ENCODE measurements around the gene ERBB4.

The ERBB4 gene

DNA sequence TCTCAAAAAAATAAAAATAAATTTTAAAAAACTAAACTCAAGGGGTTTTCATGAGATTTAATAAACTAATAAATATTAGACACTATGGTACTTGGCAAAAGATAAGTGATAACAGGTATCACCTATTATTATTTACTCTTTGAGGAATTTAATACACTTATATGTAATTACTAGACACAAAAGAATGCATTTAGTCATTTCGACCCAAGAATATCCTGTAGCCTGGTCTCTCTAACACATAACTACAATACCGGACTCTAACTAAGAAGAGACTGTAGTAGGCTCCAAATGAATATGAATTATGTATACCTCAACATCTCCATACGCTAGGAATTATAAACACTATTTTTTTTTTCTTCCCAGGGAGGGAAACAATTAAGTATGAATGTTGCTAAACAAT lies 1131.5 kb downstream of the ERBB4 start:
- H3K4me3 ChIP-seq (ENCODE audit: low read length) = no peak overlapping the region
- peak; percentile 53 for DNase-seq (ENCODE audit: low read depth)
- TF ChIP-seq, protein P1, sequence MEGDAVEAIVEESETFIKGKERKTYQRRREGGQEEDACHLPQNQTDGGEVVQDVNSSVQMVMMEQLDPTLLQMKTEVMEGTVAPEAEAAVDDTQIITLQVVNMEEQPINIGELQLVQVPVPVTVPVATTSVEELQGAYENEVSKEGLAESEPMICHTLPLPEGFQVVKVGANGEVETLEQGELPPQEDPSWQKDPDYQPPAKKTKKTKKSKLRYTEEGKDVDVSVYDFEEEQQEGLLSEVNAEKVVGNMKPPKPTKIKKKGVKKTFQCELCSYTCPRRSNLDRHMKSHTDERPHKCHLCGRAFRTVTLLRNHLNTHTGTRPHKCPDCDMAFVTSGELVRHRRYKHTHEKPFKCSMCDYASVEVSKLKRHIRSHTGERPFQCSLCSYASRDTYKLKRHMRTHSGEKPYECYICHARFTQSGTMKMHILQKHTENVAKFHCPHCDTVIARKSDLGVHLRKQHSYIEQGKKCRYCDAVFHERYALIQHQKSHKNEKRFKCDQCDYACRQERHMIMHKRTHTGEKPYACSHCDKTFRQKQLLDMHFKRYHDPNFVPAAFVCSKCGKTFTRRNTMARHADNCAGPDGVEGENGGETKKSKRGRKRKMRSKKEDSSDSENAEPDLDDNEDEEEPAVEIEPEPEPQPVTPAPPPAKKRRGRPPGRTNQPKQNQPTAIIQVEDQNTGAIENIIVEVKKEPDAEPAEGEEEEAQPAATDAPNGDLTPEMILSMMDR (IDR thresholded peaks at IDR 0.05; ENCODE audit: insufficient read depth, low read depth, low read length, missing control alignments) = no peak

DNA sequence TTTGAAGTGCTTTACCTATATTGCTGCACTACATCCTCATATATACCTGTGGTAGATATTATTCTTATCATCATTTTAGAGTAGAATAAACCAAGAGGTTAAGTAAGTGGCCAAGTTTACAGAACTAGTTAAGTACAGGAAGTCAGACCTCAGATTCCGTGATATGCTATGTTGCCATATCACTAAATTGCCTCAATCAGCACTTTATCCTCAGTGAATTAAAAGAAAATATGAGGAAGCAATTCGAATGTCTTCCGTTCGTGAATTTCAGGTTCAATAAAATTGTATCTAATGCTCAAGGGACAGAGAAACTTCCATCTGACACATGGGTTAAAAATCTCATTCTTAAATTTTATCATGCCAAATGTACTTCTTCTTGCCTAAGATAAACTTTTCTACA lies 1133.6 kb downstream of the ERBB4 start:
- no peak overlapping the region for H3K4me3 ChIP-seq (ENCODE audit: low read length)
- TF ChIP-seq, protein P1 (IDR thresholded peaks at IDR 0.05; ENCODE audit: insufficient read depth, low read depth, low read length, missing control alignments) = no peak
- no peak for DNase-seq (ENCODE audit: low read depth)

DNA sequence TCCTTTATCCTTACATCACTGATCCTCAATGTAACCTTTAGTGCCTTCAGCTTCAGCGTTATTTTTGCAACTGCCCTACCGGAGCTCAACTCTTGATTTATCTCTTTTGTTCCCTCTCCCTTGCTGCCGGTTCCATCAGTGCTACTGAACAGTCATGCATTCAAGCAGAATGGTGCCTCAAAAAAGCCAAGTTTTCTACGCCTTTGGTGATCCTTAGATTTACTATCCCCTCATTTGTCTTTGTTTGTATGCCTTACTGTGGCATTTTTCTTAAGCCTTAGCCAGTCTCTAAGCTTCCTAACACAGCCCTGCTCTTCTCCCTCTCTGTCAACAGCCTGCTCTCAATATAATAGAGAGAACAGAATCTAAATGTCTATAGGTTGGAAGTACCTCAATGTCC lies 1134.5 kb downstream of the ERBB4 start:
- no peak for DNase-seq (ENCODE audit: low read depth)
- TF ChIP-seq, protein P1 (IDR thresholded peaks at IDR 0.05; ENCODE audit: insufficient read depth, low read depth, low read length, missing control alignments) = no peak
- H3K4me3 ChIP-seq (ENCODE audit: low read length) = no peak overlapping the region

DNA sequence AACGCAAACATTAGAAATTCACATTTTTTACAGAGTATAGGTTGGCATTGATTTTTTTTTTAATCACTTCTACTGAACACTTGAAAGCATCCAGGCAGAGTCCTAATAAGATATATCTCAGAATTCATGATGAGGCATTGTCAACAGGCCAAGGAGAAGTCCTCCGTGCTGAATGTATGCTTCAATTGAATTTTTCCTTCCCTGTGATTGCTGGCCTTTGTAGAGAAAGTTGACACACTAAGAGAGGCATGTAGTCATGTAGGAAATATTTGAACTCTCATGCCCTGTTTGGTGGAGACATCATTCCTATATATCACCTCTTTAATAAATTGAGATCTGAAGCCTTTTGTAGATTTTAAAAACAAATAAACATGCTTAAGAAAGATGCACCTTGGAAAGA lies 1137.3 kb downstream of the ERBB4 start:
- TF ChIP-seq, protein P1 (IDR thresholded peaks at IDR 0.05; ENCODE audit: insufficient read depth, low read depth, low read length, missing control alignments) = no peak
- no peak overlapping the region for H3K4me3 ChIP-seq (ENCODE audit: low read length)
- peak; percentile 49 for DNase-seq (ENCODE audit: low read depth)

DNA sequence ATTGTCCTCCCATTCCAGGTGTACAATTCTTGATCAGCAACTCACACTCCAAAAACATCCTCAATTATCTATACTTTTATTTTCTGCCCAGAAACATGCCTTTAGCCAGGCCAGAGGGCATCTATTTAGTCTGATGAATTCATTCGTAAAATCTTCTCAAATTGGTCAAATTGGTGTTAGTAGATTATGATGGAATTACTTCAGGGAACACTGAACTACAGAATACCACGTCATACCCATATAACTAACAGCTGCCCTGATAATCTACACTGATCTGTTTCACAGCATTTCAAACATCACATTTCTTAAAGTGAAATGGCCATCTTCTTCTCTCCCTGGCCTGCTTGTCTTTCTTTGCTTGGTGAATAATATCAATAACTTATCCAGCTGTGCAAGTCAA lies 1140.8 kb downstream of the ERBB4 start:
- TF ChIP-seq, protein P1 (IDR thresholded peaks at IDR 0.05; ENCODE audit: insufficient read depth, low read depth, low read length, missing control alignments) = no peak
- DNase-seq (ENCODE audit: low read depth) = no peak
- no peak overlapping the region for H3K4me3 ChIP-seq (ENCODE audit: low read length)

DNA sequence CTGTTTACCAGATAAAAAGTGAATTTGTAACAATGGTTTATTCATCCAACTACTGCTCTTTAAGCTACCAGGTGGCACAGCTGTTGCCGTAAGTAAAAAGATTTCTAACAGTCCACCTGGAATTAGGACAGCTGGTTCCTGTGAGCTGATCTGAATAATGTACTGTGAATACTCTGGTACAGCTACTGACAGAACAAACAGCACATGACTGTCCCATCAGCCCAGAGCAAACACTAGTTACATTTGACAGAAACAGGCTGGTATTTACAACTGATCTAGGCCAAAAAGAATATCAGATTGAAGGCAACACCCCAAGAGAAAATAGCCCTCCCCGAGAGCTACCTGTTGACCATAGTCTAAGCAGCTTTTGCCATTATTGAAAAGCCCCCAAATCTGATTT lies 1141.8 kb downstream of the ERBB4 start:
- TF ChIP-seq, protein P1 (IDR thresholded peaks at IDR 0.05; ENCODE audit: insufficient read depth, low read depth, low read length, missing control alignments) = no peak
- DNase-seq (ENCODE audit: low read depth) = no peak
- no peak overlapping the region for H3K4me3 ChIP-seq (ENCODE audit: low read length)

DNA sequence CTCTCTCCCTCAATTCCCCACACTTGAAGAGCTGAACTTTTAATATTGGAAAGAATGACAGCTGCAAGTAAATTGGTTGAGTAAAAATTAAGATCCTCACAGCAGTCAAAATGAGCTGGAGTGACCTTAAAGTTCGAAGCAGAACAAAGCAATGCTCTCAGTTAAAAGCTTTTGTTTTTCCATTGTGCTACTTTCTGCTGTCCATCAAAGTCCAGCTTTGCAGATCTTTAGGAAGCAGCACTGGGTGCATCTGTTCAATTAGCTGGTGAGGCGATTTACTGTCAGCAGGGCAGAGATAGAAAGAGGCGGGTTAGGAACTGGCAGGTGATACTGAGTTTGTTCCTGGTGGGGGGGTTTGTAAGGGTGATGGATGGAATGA lies 1147.4 kb downstream of the ERBB4 start:
- TF ChIP-seq, protein P1 (IDR thresholded peaks at IDR 0.05; ENCODE audit: insufficient read depth, low read depth, low read length, missing control alignments) = no peak
- no peak for DNase-seq (ENCODE audit: low read depth)
- H3K4me3 ChIP-seq (ENCODE audit: low read length) = no peak overlapping the region

All from epithelial cell of esophagus (primary cell).